Neuronal stem cell (in vitro differentiated cells): ENCODE results near the gene CCT2.

ENCODE experiments used
- DNase-seq: peaks from one replicate; pipeline ENCODE4 v3.0.0-alpha.2; 2013; ENCODE audit warnings: low spot score
- H2AFZ ChIP-seq: one replicate; pipeline ENCODE4 v1.6.1; 2013; ENCODE audit warnings: mild to moderate bottlenecking, low read length, inconsistent platforms
- H2AK5ac ChIP-seq: 2 replicates; pipeline ENCODE4 v1.6.1; 2013; ENCODE audit warnings: low read depth, mild to moderate bottlenecking, inconsistent platforms, low read length, moderate library complexity, mixed read lengths
- H2BK120ac ChIP-seq: 2 replicates; pipeline ENCODE4 v1.6.1; 2013; ENCODE audit warnings: low read depth, mild to moderate bottlenecking, inconsistent platforms, low read length, moderate library complexity, mixed read lengths
- H2BK12ac ChIP-seq: one replicate; pipeline ENCODE4 v1.6.1; 2013; ENCODE audit warnings: low read length, inconsistent platforms
- H2BK15ac ChIP-seq: 2 replicates; pipeline ENCODE4 v1.6.1; 2013; ENCODE audit warnings: mild to moderate bottlenecking, low read length, inconsistent platforms, mixed read lengths
- H2BK5ac ChIP-seq: one replicate; pipeline ENCODE4 v1.6.1; 2013; ENCODE audit warnings: inconsistent platforms, mild to moderate bottlenecking, low read length, moderate library complexity
- H3K14ac ChIP-seq: one replicate; pipeline ENCODE4 v1.6.1; 2013; ENCODE audit warnings: low read length, inconsistent platforms
- H3K18ac ChIP-seq: 2 replicates; pipeline ENCODE4 v1.6.1; 2013; ENCODE audit warnings: low read length, inconsistent platforms
- H3K23ac ChIP-seq: 2 replicates; pipeline ENCODE4 v1.6.1; 2013; ENCODE audit warnings: low read depth, mild to moderate bottlenecking, mixed read lengths, low read length, inconsistent platforms; ENCODE audit not compliant: poor library complexity
- H3K27ac ChIP-seq: replicated peaks from 3 replicates; pipeline ENCODE4 v1.5.1; 2013; ENCODE audit warnings: low read length, inconsistent platforms
- H3K27me3 ChIP-seq, 3 experiments: 2 replicates each; pipeline ENCODE4 v1.6.1; 2013; ENCODE audit warnings: low read length in 3 of 3, mild to moderate bottlenecking in 2 of 3, inconsistent platforms in 1 of 3, low read depth in 1 of 3, mixed read lengths in 1 of 3, moderate library complexity in 1 of 3; ENCODE audit not compliant: control insufficient read depth in 3 of 3, insufficient read depth in 3 of 3
- H3K36me3 ChIP-seq, 2 donors: replicated peaks in 1 of 2; 2 replicates each; pipeline ENCODE4 v1.6.1; 2013; ENCODE audit warnings: low read length in 2 of 2; ENCODE audit not compliant: control insufficient read depth in 2 of 2, insufficient read depth in 2 of 2
- H3K4ac ChIP-seq: 2 replicates; pipeline ENCODE4 v1.6.1; 2013; ENCODE audit warnings: inconsistent platforms, mild to moderate bottlenecking, low read length, moderate library complexity
- H3K4me1 ChIP-seq, 2 donors: 1 replicate in 1 of 2; 2 replicates in 1 of 2; pipeline ENCODE4 v1.6.1; 2013; ENCODE audit warnings: low read length in 2 of 2, low read depth in 1 of 2; ENCODE audit not compliant: control insufficient read depth in 2 of 2, insufficient read depth in 1 of 2
- H3K4me2 ChIP-seq: one replicate; pipeline ENCODE4 v1.6.1; 2013; ENCODE audit warnings: mild to moderate bottlenecking, low read length, inconsistent platforms; ENCODE audit not compliant: insufficient read depth, poor library complexity, severe bottlenecking
- H3K4me3 ChIP-seq, 2 donors: 2 replicates each; pipeline ENCODE4 v1.5.1; 2013; ENCODE audit warnings: low read length in 2 of 2, mild to moderate bottlenecking in 2 of 2, inconsistent platforms in 1 of 2, moderate library complexity in 1 of 2
- H3K79me1 ChIP-seq: one replicate; pipeline ENCODE4 v1.6.1; 2013; ENCODE audit warnings: low read depth, mild to moderate bottlenecking, inconsistent platforms, low read length, moderate library complexity
- H3K9ac ChIP-seq: one replicate; pipeline ENCODE4 v1.6.1; 2013; ENCODE audit warnings: mild to moderate bottlenecking, low read depth, low read length, inconsistent platforms; ENCODE audit not compliant: poor library complexity
- H3K9me3 ChIP-seq, 2 donors: replicated peaks in 1 of 2; 2 replicates each; pipeline versions ENCODE3 to v1.6.1; 2013; ENCODE audit warnings: low read length in 2 of 2, mild to moderate bottlenecking in 2 of 2, inconsistent platforms in 1 of 2, low read depth in 1 of 2, mixed read lengths in 1 of 2, moderate library complexity in 1 of 2; ENCODE audit not compliant: control insufficient read depth in 2 of 2, insufficient read depth in 1 of 2
- H4K8ac ChIP-seq: one replicate; pipeline ENCODE4 v1.6.1; 2013; ENCODE audit warnings: low read depth, mild to moderate bottlenecking, inconsistent platforms, low read length, moderate library complexity
- H4K91ac ChIP-seq: one replicate; pipeline ENCODE4 v1.6.1; 2013; ENCODE audit warnings: low read length, low read depth, mild to moderate bottlenecking, inconsistent platforms; ENCODE audit not compliant: poor library complexity
- WGBS, 2 donors: extraction: QIAGEN DNeasy Blood & Tissue Kit; methylation state at CpG; one replicate each; pipeline ENCODE4 v1.1.7; 2013; ENCODE audit warnings: missing lambda C conversion rate in 2 of 2, mixed read lengths in 1 of 2; ENCODE audit not compliant: insufficient read length in 2 of 2, insufficient replicate concordance in 1 of 2; ENCODE audit errors: extremely low coverage in 2 of 2; 5-methylcytosine and 5-hydroxymethylcytosine counted together

CCT2 gene

DNA sequence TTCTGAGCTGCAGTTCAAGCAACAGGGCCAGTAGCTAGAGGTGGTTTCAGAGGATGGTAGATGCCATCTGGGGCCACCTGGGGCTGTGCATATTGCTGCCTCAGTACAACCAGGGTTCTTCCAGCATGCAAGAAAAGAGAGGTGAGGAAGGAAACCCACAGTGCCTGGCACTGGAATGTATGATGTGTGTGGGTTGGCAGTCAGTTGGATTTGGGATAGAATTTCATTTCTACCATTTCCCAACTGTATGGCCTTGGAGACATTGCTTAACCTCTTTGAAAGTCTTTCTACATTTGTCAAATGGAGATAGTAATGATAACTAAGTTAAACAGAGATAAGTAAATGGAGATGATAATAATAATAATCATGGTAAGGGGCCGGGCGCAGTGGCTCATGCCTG, 35.7 kb downstream of the CCT2 start:
- H3K23ac ChIP-seq: no peak overlapping the region
- H2BK120ac ChIP-seq: no peak overlapping the region
- H3K36me3 ChIP-seq: no peaks in the 10 kb centered on the region
- no peak for DNase-seq
- no peak overlapping the region for H3K27ac ChIP-seq
- peak overlapping the region; percentile 54 for H3K4ac ChIP-seq
- no peak overlapping the region for H3K14ac ChIP-seq
- peaks cover 0 to 13% (median 0%) of the 10 kb centered on the region in 3 experiments for H3K27me3 ChIP-seq
- no peak overlapping the region for H3K9ac ChIP-seq
- H4K91ac ChIP-seq: no peak overlapping the region
- no peak overlapping the region for H2BK12ac ChIP-seq
- H3K4me2 ChIP-seq: no peak overlapping the region
- no peak overlapping the region for H2AK5ac ChIP-seq
- H3K4me1 ChIP-seq: no peaks in the 10 kb centered on the region
- no peak overlapping the region for H4K8ac ChIP-seq
- no peak overlapping the region for H3K18ac ChIP-seq
- H3K4me3 ChIP-seq: no peak overlapping the region
- WGBS, 2 donors: no CpG with 5 or more reads among the region's 2 CpGs
- H2AFZ ChIP-seq: no peak overlapping the region
- H2BK5ac ChIP-seq: no peak overlapping the region
- no peaks in the 10 kb centered on the region for H3K79me1 ChIP-seq
- peaks cover 0 to 4% of the 10 kb centered on the region in 2 donors for H3K9me3 ChIP-seq
- no peak overlapping the region for H2BK15ac ChIP-seq

DNA sequence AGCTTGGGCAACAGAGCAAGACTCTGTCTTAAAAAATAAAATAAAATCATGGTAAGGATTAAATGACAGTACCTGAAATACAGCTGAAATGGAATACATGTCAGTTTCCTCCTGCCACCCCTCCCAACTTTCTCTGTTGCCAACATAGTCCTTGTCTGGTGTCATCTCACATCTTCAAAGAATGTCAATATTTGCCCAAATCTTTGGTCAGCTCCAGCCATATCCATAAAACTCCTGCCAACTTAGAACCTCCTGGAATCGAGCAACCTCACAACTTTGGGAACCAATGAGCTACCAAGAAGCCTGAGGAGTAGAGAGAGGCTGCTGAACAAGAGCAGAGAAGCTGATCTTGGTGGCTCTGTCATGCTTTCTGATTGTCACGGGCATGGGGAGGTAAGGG, 36.3 kb downstream of the CCT2 start:
- H3K18ac ChIP-seq: no peak overlapping the region
- H3K9ac ChIP-seq: no peak overlapping the region
- no CpG with 5 or more reads among the region's 2 CpGs for WGBS, 2 donors

DNA sequence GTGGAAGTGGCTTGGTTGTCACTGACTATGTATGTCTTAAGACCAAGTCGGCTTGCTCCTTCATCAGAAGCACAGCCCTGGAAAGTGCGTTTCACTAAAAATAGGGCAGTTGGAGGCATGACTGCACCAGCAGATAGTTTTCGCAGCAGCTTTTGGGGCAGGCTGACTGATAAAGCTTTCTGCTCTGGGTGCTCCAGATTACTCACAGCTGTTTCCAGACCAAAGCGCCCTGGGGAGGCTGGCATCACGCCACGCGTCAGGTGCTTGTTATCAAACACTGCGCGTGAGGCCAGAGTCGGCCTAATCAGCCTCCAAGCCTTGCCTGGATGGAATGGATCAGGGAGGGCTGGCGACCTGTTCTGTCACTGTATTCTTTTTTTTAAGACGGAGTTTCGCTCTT, 38.7 kb downstream of the CCT2 start:
- H2BK12ac ChIP-seq: no peak overlapping the region
- no peak overlapping the region for H4K91ac ChIP-seq
- H3K36me3 ChIP-seq: no peaks in the 10 kb centered on the region
- no peaks in the 10 kb centered on the region for H3K9me3 ChIP-seq
- H3K27me3 ChIP-seq: peaks cover 0 to 13% (median 0%) of the 10 kb centered on the region in 3 experiments
- H3K23ac ChIP-seq: no peak overlapping the region
- no peak overlapping the region for H2BK15ac ChIP-seq
- H2BK120ac ChIP-seq: no peak overlapping the region
- H3K4me1 ChIP-seq: no peaks in the 10 kb centered on the region
- peak overlapping the region; percentile 45 for H3K9ac ChIP-seq
- no peak overlapping the region for H4K8ac ChIP-seq
- H3K14ac ChIP-seq: no peak overlapping the region
- no peak overlapping the region for H3K18ac ChIP-seq
- no peak overlapping the region for H2AK5ac ChIP-seq
- H3K4me3 ChIP-seq: no peak overlapping the region
- no peak overlapping the region for H3K4me2 ChIP-seq
- no CpG with 5 or more reads among the region's 13 CpGs for WGBS, 2 donors
- H3K79me1 ChIP-seq: no peaks in the 10 kb centered on the region
- H2BK5ac ChIP-seq: no peak overlapping the region
- no peak for DNase-seq
- H2AFZ ChIP-seq: no peak overlapping the region
- no peak overlapping the region for H3K4ac ChIP-seq
- H3K27ac ChIP-seq: no peak overlapping the region

More for the DNA sequence above, 36.3 kb downstream of the CCT2 start:
- Histone ChIP-seq H3K36me3 (no peaks in the 10 kb centered on the region), H3K4me3 (no peak overlapping the region), H2BK120ac (no peak overlapping the region), H2BK5ac (no peak overlapping the region), H3K79me1 (no peaks in the 10 kb centered on the region), H4K91ac (no peak overlapping the region), H2AK5ac (no peak overlapping the region), H3K23ac (no peak overlapping the region), H3K27me3 (peaks cover 0 to 11% (median 0%) of the 10 kb centered on the region in 3 experiments), H3K9me3 (peaks cover 0 to 4% of the 10 kb centered on the region in 2 donors), H2BK15ac (no peak overlapping the region), H3K27ac (no peak overlapping the region), H2AFZ (no peak overlapping the region), H2BK12ac (no peak overlapping the region), H3K14ac (no peak overlapping the region), H3K4ac (no peak overlapping the region), H4K8ac (no peak overlapping the region), H3K4me1 (no peaks in the 10 kb centered on the region), H3K4me2 (no peak overlapping the region)
- DNase-seq: no peak

DNA sequence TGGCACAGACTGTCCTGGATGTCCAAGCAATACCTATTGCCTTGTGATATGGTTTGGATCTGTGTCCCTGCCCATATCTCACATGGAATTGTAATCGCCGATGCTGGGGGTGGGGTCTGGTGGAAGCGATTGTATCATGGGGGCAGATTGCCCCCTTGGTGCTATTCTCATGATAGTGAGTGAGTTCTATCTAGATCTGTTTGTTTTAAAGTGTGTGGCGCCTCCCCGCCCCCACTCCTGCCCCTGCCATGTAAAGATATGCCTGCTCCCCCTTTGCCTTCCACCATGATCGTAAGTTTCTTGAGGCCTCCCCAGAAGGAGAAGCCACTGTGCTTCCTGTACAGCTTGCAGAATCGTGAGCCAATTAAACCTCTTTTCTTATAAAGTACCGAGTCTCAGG, 42.2 kb downstream of the CCT2 start:
- WGBS, 2 donors: no CpG with 5 or more reads among the region's 8 CpGs
- H3K9ac ChIP-seq: no peak overlapping the region
- no peak overlapping the region for H2AK5ac ChIP-seq
- no peak overlapping the region for H3K14ac ChIP-seq
- H3K36me3 ChIP-seq: no peaks in the 10 kb centered on the region
- H3K4me1 ChIP-seq: no peaks in the 10 kb centered on the region
- no peak overlapping the region for H3K4me3 ChIP-seq
- H3K18ac ChIP-seq: no peak overlapping the region
- no peak overlapping the region for H2BK120ac ChIP-seq
- no peak for DNase-seq
- no peak overlapping the region for H4K91ac ChIP-seq
- no peaks in the 10 kb centered on the region for H3K9me3 ChIP-seq
- no peak overlapping the region for H4K8ac ChIP-seq
- no peak overlapping the region for H2AFZ ChIP-seq
- H2BK15ac ChIP-seq: no peak overlapping the region
- H3K4ac ChIP-seq: no peak overlapping the region
- no peak overlapping the region for H3K4me2 ChIP-seq
- H3K27me3 ChIP-seq: peaks cover 0 to 8% (median 0%) of the 10 kb centered on the region in 3 experiments
- no peak overlapping the region for H2BK5ac ChIP-seq
- no peak overlapping the region for H3K27ac ChIP-seq
- no peak overlapping the region for H2BK12ac ChIP-seq
- H3K79me1 ChIP-seq: no peaks in the 10 kb centered on the region
- H3K23ac ChIP-seq: no peak overlapping the region
